GM12801 (cell line): ENCODE data around the gene MAGEB2.

Experiments
- CTCF ChIP-seq: IDR thresholded peaks from one replicate; pipeline ENCODE4 v1.5.1; 2011; ENCODE audit warnings: control low read depth; ENCODE audit not compliant: insufficient read length; ENCODE audit errors: extremely low read depth

The MAGEB2 gene

GRCh38 chrX:30248854-30249253 lies 33.5 kb downstream of the MAGEB2 start:
- TF ChIP-seq CTCF: no peak

- TF ChIP-seq CTCF: no peak
Observed at GRCh38 chrX:30253257-30253656, 37.9 kb downstream of the MAGEB2 start.

DNA sequence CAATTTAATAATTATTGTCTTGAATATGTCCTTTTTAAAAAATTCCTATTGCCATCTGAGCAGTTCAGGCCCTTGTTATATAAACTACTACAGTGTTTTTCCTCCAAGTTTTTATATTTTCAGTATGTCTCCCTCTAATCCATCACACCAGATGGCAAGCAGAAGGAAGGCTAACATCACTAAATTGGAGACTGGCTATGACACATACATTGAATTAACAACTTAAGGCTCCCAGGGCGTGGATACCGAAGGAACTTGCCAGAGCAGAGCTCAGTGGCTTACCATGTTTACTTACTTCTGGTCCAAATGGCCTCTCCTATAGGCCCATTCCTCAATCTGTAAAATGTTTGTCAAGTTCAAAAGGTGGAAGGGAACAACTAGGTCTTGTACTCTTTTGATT lies 44.6 kb downstream of the MAGEB2 start:
- TF ChIP-seq CTCF: no peak

DNA sequence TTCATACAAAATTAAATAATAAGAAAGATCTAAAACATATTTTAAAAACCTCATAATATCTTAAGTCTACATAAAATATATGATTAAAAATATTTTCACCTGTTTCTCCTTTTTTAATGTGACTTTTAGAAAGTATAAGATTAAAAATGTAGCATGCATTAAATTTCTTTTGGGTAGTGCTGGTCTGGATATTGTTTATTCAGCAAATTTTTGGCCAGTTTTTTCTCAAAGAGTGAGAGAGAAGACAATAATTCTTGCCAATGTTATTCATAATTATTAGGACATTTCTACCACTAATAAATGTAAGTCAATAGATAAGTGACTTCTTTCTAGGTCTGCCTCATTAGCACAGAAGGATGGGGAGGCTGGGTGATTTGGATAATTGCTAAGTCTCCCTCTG lies 45.6 kb downstream of the MAGEB2 start:
- TF ChIP-seq CTCF: no peak

DNA sequence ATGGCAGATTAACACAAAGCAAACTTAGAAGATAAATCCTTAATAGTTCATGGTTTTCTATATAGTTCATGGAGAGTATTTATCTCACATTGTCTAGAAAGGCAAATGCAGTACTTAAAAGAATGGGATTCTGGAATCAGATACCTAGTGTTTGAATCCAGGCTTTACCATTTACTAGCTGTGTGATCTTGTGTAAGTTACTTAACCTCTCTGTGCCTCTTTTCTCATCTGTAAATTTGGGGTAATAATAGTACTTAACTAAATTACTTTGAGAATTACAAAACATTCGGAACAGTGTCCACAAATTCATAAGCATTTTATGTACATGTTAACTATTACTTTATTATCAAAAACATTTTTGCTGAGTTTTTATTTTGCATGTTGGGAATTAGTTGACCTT lies 47.4 kb downstream of the MAGEB2 start:
- no peak for TF ChIP-seq CTCF
